Esophagus mucosa (tissue), 1 donor: ENCODE data around the gene EFL1. TPM values are rescaled to one million over a fixed set of nuclear protein-coding genes. Genes with fewer than 3 reads are reported as not detected.
"Not testable (repeated sequence)": the region's sequence is repeated elsewhere in the genome, so short reads cannot be mapped to it uniquely, and the experiment has no call there.

Experiments
- ATAC-seq: fragments of 200-7000 bp; cut with Tn5 transposase; one replicate; pipeline ENCODE4 v1.9.1; 2020
- total RNA-seq: library from RNA; stranded (reverse); gene quantifications from one replicate; pipeline ENCODE4 v1.2.4, GENCODE V29; 2023
- donor health status: DM: yes; HTN: yes; CAD: no.

Gene EFL1
- 14.5 TPM for total RNA-seq

DNA sequence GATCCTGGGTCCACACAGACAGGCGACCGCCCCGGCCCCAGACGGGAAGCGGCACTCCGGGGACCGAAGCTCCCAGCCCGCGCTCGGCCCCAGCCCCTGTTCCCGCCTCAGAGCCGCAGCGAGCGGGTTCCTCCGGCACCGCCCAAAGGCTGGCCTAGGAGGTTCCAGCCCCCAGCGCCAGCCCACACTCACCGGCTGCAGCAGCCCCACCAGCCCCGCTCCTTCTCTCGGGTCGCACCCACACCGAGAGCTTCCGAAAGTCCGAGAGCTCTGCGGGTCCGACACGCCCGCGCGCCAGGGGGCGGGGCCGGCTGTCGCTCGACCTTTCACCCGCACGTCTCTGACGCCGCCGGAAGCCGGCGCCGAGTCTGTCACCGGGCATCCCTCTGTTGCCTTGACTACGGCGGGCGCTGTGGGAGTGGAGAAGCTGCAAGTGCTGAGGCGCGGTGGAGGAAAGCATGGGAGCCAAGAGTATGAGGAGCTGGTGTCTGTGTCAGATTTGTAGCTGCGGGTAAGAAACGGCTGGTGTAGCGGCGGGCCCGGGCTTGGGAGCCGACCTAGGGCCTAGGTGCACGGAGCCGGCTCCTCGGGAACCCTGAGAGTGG is at the start of gene EFL1, which contains the start of gene SAXO2:
Gene EFL1, minus strand, starts transcription at position 313 of the 605 bp plus-strand sequence. CDS start 956 bp downstream, outside the sequence.
Gene SAXO2, plus strand, starts transcription at position 397 of the 605 bp plus-strand sequence. Its CDS starts 62 bp downstream, at position 459.
- peak; percentile 96 for ATAC-seq

DNA sequence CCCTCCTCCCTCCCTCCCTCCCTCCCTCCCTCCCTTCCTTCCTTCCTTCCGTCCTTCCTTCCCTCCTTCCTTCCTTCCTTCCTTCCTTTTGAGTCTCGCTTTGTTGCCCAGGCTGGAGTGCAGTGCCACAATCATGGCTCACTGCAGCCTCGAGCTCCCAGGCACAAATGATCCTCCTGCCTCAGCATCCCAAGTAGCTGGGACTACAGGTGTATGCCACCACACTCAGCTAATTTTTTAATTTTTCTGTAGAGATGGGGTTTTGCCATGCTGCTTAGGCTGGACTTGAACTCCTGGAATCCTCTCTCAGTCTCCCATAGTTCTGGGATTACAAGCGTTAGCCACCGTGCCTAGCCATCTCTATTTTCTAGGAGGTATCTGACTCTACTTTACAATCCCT is 48.8 kb upstream of the EFL1 start:
- not testable (repeated sequence) for ATAC-seq

DNA sequence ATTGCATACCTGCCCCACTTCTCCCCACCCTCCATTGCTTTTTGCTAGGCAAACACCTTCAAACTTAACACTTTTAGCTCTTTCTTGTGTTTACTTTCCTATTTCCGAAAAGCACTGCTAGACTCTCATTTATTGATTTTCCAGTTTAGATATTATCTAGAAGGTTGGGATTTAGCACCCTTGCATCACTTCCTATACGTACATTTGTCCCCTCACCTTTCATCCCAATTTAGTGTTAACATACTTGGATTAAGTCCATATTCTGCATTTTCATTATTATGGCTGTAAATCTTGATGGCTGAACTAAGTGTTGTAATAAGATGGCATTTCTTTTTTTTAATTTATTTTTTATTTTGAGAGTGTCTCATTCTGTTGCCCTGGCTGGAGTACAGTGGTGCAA is 47.3 kb upstream of the EFL1 start:
- no peak for ATAC-seq

DNA sequence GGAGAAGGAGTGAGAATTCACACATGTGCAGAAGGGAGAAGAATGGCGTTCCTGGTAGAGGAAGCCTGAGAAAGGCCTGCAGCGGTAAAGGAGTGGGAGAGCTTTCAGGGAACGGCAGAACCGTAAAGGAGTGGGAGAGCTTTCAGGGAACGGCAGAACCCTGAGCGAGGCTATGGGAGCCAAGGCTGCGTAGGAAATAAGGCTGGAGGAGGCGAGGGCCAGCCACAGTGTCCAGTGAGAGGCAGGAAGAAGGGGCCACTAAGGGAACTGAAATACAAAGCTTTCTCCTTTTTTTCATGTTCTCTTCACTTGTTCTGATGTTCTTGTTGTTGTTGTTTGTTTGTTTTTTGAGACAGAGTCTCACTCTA is 45.2 kb upstream of the EFL1 start:
- no peak for ATAC-seq

DNA sequence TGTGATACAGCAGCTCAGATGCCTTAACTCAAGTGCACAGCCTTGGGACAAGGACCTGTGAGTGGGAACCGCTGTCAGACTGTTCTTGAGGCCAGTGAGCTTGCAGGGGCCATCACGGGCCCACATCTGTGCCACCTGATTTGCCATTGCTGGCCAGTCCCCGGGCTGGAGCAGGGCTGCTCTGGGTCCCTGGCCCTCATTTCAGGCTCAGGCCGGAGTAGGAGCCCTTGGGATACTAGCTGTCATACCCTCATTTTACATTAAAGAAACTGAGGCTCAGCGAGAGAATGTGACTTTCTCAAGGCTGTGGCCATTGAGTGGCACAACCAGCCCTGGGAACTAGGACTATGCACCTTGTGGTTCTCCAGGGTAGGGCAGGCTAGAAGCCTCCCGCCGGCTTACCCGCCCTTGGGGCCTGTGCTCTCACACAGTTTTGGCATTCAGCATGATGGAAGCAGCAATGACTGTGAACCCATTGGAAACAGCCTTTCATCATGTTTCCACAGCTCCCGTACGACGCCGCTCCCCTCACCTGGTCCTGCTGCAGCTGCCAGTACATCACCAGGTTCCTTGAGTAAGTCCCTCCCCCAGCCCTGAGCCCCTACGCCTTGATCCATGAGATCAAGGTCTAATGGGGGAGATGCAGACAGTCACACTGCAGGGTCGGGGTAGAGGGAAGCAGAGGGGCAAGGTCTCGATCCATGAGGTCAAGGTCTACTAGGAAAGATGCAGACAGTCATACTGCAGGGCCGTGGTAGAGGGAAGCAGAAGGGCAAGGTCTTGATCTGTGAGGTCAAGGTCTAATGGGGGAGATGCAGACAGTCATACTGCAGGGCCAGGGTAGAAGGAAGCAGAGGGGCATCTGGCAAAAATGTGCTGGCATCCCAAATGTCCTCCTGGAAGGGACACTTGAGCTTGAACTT is 44.5 kb upstream of the EFL1 start:
- ATAC-seq: no peak

DNA sequence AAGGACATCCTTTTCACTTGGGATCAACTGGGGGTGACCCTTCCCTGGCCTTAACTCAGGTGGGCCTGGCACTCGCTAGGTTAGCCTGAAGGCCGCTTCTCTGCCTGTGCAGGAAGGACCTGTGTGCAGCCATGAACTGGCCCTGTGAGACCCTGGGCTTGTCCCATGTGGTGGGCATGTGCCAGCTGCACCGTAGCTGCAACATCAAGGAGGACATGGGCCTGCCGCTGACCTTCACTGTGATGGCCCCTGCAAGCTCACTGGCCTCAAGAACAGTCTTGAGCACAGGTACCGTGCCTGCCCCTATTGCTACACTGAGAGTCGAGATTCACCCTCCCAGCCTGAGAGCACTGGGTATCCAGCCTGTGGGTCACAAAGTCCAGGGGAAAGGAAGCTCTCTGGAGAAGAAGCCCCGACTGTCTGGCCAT is 43.1 kb upstream of the EFL1 start:
- no peak for ATAC-seq

DNA sequence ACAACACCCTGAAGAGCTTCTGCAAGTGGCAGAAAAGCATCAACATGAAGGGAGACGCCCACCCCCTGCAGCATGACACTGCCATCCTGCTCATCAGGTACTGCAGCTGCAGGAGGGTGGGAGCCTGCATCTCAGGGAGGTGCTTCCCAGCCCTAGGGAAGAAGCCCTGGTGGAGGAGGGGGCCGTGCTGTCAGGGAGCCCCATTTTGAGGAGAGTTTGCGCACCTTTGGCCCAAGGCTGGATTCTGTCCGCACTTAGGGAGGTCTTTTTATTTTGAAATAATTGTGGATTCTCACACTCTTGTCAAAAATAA is 42.2 kb upstream of the EFL1 start:
- no peak for ATAC-seq

DNA sequence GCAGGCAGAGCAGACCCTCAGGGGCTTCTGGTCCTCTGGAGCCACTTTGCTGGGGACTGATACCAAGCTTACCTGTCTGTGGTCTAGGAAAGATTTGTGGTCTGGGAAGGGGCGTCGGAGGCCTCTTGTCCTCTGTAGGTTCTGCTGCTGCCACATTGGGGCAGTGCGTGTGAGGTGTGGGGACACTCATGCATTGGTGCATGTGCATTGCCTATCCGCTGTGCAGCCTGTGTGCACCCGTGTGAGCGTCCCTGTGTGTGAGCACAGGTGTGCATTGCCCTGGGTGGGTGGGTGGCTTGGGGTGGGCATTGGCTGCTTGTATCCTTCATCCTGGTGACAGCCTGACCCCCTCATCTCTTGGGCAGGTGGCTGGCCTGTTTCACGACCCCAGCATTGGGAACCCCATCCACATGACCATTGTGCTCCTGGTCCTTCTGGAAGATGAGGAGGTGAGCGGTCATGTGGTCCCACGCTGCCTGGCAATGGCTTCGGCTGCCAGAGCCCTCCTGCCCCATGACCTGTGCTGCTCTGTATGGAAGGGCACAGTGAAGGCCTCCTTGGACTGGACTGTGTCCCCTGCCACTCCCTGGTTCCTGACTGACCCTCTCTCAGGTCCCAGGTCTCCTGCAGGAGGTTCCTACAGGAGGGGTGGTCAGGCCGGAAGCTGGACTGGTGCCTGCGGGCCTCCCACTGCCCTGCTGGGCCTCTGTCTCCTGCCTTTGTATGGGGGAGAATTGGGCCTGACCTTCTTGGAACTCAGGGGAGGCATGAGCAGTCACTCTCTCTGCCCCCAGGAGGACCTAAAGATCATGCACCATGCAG is 41.6 kb upstream of the EFL1 start:
- no peak for ATAC-seq

DNA sequence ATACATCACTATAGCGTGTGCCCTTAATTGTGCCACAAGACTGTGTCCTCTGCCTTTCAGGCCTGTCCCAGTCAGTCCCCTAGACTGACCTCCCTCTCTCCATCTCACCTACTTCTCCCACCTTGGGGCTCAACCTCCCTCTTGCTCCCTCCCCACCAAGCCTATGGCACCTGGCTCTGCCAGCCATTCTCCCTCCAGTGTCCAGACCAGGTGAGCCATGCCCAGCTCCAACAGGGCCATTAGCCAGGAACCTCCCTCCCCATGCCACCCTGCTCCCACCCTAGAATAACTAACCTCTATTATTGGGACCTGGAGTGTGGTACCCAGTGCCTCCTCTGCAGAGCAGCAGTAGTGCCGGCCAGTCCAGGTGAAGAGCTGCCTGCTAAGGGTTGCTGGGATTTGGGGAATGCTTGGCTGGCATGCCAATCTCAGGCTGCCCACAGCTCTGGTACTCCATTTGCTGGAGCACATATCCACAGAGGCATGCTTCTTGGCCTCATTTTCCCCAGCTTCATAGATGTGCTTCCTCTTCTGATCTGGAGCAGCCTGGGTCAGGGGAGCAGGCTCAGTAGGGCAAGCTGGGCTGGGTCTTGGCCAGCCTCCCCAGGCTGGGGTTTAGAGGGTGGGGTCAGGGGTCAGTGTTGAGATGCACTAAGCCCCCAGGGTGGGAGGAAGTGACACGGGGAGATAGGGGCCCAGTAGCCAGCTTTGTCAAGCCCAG is 38.9 kb upstream of the EFL1 start:
- ATAC-seq: no peak

DNA sequence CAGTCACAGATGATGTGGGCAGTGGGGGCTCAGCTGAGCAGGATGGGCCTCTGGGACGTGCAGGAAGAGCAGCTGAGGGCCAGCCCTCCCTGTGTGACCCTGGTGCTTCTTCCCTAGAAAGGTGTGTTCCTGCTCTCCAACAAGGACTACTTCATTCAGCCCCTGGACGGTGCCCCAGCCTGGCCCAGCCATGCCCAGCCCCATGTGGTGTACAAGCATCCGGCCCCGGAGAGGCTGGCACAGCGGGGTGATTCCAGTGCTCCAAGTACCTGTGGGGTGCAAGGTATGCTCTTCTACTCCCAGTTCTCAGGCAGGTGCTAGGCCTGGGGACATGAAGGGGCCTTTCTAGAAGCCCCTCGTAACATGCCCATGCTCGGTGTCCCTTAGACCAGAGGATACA is 38.3 kb upstream of the EFL1 start:
- no peak for ATAC-seq

DNA sequence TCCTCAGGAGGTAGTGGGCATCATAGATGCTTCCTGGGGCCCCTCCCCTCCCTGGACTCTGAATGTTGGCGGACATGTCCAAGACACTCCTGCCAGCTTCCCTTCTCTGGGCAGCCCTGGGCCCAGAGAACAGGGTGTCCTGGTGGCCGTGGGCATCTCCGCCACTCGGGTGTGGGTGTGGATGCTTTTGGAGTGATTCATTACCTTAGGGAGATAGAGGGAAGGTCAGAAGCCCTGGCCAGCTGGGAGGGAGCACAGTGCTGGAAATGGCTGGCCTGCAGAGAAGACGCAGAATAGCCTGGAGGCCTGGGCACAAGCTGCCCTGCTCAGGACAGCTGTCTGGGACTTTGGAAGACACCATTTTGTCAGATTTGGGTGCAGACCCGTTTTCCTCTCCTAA is 37.8 kb upstream of the EFL1 start:
- ATAC-seq: not testable (repeated sequence)

DNA sequence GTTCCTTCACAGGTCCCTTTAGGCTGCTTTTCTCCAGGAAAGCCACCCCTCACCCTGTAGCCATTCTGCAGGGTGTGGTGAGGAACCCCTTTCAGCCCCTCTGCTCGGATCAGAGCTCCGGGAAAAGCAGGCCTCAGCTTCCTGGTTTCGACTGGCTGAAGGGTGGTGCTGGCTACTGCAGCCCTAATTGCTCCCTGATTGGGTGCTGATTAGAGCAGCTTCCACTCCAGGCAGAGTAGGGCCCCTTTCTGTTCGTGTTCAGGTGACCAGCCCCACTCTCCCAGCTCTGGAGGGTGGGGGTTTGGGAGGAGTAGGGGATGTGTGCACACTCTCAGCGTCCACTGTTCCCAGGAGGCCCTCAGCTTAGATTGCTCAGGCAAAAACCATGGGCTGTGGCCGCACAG is 37.0 kb upstream of the EFL1 start:
- not testable (repeated sequence) for ATAC-seq

DNA sequence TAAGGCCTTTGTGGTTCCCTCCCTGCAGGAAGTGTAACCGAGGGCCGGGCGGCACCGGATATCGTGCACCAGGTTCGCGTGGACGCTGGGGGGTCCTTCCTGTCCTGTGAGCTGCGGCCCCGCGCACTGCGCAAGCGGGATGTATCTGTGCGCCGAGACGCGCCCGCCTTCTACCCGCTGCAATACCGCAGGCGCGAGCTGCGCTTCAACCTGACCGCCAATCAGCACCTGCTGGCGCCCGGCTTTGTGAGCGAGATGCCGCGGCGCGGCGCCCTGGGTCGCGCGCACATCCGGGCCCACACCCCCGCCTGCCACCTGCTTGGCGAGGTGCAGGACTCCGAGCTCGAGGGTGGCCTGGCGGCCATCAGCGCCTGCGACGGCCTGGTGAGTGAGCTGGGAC is 36.0 kb upstream of the EFL1 start:
- ATAC-seq: no peak

DNA sequence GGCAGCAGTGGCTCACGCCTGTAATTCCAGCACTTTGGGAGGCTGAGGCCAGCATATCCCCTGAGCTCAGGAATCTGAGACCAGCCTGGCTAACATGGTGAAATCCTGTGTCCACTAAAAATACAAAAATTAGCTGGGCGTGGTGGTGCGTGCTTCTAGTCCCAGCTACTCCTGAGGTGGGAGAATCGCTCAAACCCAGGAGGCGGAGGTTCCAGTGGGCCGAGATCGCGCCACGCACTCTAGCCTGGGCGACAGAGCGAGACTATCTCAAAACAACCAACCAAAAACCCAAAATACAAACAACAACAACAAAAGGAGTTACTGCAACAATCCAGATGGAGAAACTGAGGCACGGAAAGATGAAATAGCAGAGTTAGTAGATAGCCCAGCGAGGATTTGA is 35.5 kb upstream of the EFL1 start:
- no peak for ATAC-seq

DNA sequence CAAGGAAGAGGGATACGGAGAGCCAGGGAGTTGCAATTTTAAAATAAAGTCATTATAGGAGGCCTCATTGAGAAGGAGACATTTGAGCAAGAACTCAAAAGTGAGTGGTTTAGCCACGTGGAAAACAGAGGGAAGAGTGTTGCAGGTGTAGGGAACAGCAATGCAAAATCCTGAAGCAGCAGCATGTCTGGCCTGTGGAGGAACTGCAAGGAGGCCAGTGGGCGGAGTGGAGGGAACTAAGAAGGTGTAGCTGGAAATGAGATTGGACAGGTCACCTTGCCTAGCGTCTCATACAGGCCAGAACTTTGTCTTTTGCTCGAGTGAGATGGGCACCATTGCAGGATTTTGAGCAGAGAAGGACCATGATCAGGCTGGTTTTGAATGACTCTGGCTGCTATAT is 35.0 kb upstream of the EFL1 start:
- no peak for ATAC-seq

DNA sequence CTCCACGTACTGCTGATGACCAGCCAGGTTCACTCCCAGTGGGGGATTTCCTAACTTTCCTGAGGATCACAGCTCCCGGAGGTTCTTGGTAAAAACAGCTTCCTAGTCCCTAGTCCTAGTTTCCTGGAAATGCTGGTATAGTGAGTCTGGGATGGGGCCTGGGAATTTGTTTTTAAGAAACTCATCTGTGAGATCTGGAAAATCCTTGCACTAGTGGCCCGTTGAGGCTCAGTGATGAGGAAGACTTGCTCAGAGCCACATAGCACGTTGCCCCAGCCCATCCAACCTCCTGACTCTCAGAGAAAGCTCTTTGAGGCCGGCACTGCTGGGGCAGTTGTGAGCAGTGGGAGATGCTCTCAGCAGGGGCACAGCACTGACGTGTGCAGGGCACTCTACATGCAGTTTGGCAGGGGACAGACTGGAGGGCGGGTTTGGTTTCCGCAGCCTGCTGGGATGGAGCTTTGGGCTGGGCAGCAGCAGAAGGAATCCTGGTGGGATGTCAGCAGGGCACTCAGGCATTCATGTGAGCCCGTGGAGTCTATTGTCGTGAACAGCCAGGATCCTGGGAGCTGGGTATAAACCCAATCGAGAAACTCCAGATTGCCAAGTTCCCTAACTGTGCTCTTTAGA is 31.6 kb upstream of the EFL1 start:
- ATAC-seq: no peak

DNA sequence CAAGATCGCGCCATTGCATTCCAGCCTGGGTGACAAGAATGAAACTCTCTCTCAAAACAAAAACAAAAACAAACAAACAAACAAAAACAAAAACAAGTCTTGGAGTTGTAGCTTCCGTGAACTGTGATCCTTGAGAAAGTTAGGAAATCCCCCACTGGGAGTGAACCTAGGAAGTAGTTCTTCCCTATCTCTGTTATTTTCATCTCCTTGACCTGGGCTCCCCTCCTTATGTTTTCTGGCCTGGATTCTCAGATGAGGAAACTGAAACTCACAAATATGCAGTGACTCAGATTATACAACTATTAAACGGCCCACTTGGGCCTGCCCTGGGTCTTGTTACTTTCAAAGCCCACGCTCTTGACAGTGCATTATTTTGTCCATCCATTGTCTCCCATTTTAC is 29.7 kb upstream of the EFL1 start:
- no peak for ATAC-seq

DNA sequence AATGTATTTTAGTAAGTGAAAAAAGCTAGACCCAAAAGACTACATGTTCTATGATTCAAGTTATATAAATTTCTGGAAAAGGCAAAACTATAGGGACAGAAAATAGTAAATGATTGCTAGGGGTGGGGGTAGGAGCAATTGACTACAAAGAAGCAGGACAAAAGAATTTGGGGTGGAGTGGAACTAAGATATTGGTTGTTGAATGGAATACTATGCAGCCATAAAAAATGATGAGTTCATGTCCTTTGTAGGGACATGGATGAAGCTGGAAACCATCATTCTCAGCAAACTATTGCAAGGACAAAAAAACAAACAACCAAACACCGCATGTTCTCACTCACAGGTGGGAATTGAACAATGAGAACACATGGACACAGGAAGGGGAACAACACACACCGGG is 25.7 kb upstream of the EFL1 start:
- ATAC-seq: not testable (repeated sequence)

DNA sequence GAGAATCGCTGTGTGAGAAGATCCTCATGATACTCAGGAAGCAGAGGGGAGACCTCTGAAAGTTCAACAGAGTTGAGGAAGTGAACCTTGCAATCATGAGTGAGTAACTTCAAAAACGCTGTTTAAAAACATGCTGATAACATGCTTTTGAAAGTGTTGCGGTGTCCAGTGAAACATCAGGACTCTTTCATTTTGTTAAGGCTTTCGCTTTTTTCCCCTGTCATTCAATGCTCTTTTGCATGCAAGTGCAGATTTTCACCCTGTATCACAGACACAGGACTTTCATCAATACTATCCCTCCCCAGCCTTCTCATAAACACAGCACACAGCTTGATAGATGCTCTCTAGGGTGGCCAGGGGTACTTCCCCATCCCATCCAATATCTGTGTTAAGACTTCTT is 23.9 kb upstream of the EFL1 start:
- not testable (repeated sequence) for ATAC-seq

DNA sequence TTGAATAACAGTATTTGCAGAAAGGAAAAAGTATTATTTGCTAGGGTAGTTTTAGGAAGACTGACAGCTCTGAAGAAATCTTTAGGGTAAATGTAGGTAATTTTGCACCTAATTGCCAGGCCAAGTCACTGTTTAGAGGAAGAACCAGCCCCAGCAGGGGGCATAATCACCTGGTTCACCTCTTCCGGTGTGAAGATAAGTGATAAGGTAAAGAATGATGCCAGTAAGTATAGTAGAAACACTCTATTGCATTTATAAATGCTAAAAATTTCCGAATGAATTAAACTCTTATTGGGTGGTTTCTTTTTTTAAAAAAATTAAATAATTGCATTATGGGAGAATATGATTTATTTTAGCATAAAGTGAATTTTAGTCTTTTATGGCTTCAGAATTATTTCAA is 21.8 kb upstream of the EFL1 start:
- not testable (repeated sequence) for ATAC-seq

DNA sequence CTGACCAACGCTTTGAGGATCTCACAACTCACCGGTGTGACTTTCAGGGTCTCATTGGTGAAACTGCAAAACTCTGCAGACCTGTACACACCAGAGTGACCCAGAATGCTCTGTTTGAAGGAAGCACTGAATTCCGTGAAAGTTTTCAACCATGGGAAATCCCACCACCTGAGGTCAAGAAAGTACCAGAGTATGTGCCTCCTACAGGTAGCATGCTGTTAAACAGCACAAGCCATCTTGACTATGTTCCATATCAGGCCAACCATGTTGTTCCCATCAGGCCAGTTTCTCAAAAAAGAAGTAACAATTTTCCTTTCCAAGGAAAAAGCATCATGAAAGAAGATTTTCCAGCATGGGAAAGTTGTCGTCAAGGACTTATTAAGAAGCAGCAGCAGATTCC is 19.9 kb upstream of the EFL1 start:
- not testable (repeated sequence) for ATAC-seq

DNA sequence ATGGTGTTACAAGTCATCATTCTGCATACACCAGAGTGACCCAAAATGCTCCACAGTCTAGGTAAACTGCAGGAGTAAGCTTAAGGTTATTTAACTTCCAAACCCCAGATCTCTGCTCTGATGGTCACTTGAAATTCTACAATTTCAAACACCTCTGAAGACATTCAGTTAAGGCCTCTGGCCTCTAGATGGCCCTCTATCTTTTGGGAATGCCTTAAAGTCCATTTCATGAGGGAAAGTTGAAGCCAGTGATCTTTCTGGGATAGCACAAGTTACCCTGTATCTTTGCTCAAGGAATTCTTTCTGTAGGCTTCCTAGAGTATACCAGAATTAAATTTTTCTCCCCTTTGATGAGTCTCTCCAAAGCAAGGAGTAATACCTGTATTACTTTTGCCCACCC is 18.7 kb upstream of the EFL1 start:
- peak; percentile 41 for ATAC-seq
